Upper lobe of left lung (tissue), 4 donors: ENCODE results near the gene FBP2.

Experiments
- POLR2A ChIP-seq, 4 donors: fragments of 450-650 bp; IDR thresholded peaks; one replicate each; pipeline ENCODE4 v1.5.1; 2016 to 2017; ENCODE audit warnings: antibody characterized with exemption in 4 of 4, mild to moderate bottlenecking in 2 of 4
- POLR2AphosphoS5 ChIP-seq, 2 donors: sonication (generic); formaldehyde crosslinking; IDR thresholded peaks; one replicate each; pipeline ENCODE4 v1.5.1; 2017; ENCODE audit warnings: antibody characterized with exemption in 2 of 2
- TF ChIP-seq, protein P1 (sequence below), 6 experiments: fragments of 450-650 bp in 4 of 6; fragments of 200-600 bp in 2 of 6; sonication (generic) in 2 of 6; IDR thresholded peaks; one replicate each; pipeline ENCODE4 v1.5.1; 2016 to 2019; ENCODE audit warnings: antibody characterized with exemption in 6 of 6

DNA sequence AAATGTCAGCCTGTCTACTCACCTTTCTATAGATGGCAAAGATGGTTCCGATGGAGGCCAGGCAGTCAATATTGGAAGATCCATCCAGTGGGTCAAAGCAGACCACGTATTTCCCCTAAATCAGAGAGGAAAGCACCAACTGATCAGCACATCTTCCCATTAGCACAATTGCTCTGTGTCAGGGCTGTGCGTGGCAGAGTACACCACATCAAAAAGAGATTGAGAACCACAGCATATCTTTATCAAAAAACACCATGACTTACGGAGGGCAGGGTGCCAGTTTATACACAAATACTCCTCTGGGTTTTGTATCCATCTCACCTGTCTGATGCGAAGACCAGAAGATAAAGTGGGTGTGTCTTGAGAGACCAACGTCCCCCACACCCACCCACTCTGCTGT is 9.1 kb downstream of the FBP2 start:
- TF ChIP-seq, protein P1, sequence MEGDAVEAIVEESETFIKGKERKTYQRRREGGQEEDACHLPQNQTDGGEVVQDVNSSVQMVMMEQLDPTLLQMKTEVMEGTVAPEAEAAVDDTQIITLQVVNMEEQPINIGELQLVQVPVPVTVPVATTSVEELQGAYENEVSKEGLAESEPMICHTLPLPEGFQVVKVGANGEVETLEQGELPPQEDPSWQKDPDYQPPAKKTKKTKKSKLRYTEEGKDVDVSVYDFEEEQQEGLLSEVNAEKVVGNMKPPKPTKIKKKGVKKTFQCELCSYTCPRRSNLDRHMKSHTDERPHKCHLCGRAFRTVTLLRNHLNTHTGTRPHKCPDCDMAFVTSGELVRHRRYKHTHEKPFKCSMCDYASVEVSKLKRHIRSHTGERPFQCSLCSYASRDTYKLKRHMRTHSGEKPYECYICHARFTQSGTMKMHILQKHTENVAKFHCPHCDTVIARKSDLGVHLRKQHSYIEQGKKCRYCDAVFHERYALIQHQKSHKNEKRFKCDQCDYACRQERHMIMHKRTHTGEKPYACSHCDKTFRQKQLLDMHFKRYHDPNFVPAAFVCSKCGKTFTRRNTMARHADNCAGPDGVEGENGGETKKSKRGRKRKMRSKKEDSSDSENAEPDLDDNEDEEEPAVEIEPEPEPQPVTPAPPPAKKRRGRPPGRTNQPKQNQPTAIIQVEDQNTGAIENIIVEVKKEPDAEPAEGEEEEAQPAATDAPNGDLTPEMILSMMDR (IDR thresholded peaks at IDR 0.05): no peak
- TF ChIP-seq POLR2A (IDR thresholded peaks at IDR 0.05) (no peak), POLR2AphosphoS5 (IDR thresholded peaks at IDR 0.05) (no peak)
